ENCODE data around the gene HLCS. TPM values are rescaled to one million over a fixed set of nuclear protein-coding genes. Genes with fewer than 3 reads are reported as not detected.

Gene HLCS
- total RNA-seq, 1 experiment from 2014 or later = 12.7 TPM

DNA sequence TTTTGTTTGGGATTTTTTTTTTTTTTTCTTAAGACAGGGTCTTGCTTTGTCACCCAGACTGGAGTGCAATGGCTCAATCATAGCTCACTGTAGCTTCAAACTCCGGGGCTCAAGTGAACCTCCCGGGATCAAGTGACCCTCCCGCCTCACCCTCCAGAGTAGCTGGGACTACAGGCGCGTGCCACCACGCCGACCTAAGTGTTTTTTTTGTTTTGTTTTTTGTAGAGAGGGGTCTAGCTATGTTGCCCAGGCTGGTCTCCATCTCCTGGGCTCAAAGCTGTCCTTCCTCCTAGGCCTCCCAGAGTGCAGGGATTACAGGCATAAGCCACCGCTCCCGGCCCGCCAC, 776 bp downstream of the HLCS start:
- H3K4ac ChIP-seq (ENCODE audit: low read depth, low read length) = no peak overlapping the region
- H3K27me3 Mint-ChIP-seq (ENCODE audit: low read depth) = no peaks in the 10 kb centered on the region
- no peak overlapping the region for H2BK15ac ChIP-seq (ENCODE audit: low read depth, low read length)
- H3K79me1 ChIP-seq (ENCODE audit: insufficient read depth, low read depth, low read length, poor library complexity, severe bottlenecking) = no peaks in the 10 kb centered on the region
- TF ChIP-seq, protein P1, sequence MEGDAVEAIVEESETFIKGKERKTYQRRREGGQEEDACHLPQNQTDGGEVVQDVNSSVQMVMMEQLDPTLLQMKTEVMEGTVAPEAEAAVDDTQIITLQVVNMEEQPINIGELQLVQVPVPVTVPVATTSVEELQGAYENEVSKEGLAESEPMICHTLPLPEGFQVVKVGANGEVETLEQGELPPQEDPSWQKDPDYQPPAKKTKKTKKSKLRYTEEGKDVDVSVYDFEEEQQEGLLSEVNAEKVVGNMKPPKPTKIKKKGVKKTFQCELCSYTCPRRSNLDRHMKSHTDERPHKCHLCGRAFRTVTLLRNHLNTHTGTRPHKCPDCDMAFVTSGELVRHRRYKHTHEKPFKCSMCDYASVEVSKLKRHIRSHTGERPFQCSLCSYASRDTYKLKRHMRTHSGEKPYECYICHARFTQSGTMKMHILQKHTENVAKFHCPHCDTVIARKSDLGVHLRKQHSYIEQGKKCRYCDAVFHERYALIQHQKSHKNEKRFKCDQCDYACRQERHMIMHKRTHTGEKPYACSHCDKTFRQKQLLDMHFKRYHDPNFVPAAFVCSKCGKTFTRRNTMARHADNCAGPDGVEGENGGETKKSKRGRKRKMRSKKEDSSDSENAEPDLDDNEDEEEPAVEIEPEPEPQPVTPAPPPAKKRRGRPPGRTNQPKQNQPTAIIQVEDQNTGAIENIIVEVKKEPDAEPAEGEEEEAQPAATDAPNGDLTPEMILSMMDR (conservative IDR thresholded peaks at IDR 0.05) = no peak
- no peak overlapping the region for H3K56ac ChIP-seq (ENCODE audit: insufficient read length, low read depth, low read length)
- H3K18ac ChIP-seq (ENCODE audit: insufficient read length, low read depth, low read length) = no peak overlapping the region
- no peak overlapping the region for H2BK120ac ChIP-seq (ENCODE audit: low read depth, low read length, poor library complexity, severe bottlenecking)
- H2BK20ac ChIP-seq (ENCODE audit: low read depth, low read length, poor library complexity, severe bottlenecking) = no peak overlapping the region
- no CpG with 5 or more reads among the region's 10 CpGs for WGBS (ENCODE audit: extremely low coverage, insufficient read length, low lambda C conversion rate)
- H3K27ac ChIP-seq (ENCODE audit: insufficient read length, low read depth, low read length) = no peak overlapping the region
- H3K14ac ChIP-seq (ENCODE audit: insufficient read depth, low read length) = no peak overlapping the region
- H3K4me1 Mint-ChIP-seq = peaks cover 15 to 17% of the 10 kb centered on the region in 2 experiments
- no peaks in the 10 kb centered on the region for H4K20me1 ChIP-seq (ENCODE audit: control insufficient read depth, insufficient read depth, insufficient read length)
- H3K9me3 Mint-ChIP-seq = no peaks in the 10 kb centered on the region
- peak overlapping the region in 1 of 3 experiments; percentile 71; a peak in 1 of 7 replicates for H3K27ac Mint-ChIP-seq
- no peak overlapping the region for H3K23ac ChIP-seq (ENCODE audit: insufficient read length, low read depth, low read length)
- peaks cover 0 to 10% (median 4%) of the 10 kb centered on the region in 3 experiments; a peak in 5 of 7 replicates for H3K36me3 Mint-ChIP-seq (ENCODE audit: insufficient read depth in 1 of 3, low read depth in 3 of 3)
- H3K27me3 ChIP-seq (ENCODE audit: insufficient read depth, low read length) = no peaks in the 10 kb centered on the region
- H4K5ac ChIP-seq (ENCODE audit: insufficient read length, low read depth, low read length) = no peak overlapping the region
- no peak overlapping the region for H2BK5ac ChIP-seq (ENCODE audit: insufficient read length, low read length)
- H3K79me2 ChIP-seq (ENCODE audit: insufficient read depth, low read length) = no peaks in the 10 kb centered on the region
- H3T11ph ChIP-seq (ENCODE audit: low read length) = no peak overlapping the region
- peak overlapping the region; percentile 63 to 78 for H3K4me3 Mint-ChIP-seq
- no peak overlapping the region for H3K9ac ChIP-seq (ENCODE audit: extremely low read depth, insufficient read length, low read length)
- no peak overlapping the region for H2AFZ ChIP-seq (ENCODE audit: low read length)
- no peak overlapping the region for H4K91ac ChIP-seq (ENCODE audit: insufficient read length, low read depth, low read length)
- H3K9me3 ChIP-seq (ENCODE audit: control insufficient read depth, low read depth, low read length) = no peaks in the 10 kb centered on the region
- H4K8ac ChIP-seq (replicated peaks; ENCODE audit: insufficient read length, low read depth, low read length) = no peak overlapping the region
- H3K23me2 ChIP-seq (ENCODE audit: insufficient read length, low read depth, low read length, poor library complexity, severe bottlenecking) = peaks cover 3% of the 10 kb centered on the region
- no peak for DNase-seq
- peak overlapping the region; percentile 15 for H3K4me2 ChIP-seq (ENCODE audit: insufficient read depth, insufficient read length, low read length)
- H2BK12ac ChIP-seq (ENCODE audit: insufficient read length, low read depth, low read length) = no peak overlapping the region
- H3K4me1 ChIP-seq (ENCODE audit: insufficient read depth, low read length) = no peaks in the 10 kb centered on the region
- no peak overlapping the region for H2AK5ac ChIP-seq (ENCODE audit: insufficient read length, low read length)

Data from H9 (cell line).